SJSA1 (cell line): ENCODE measurements around the gene PLEKHA1. TPM values are rescaled to one million over a fixed set of nuclear protein-coding genes. Genes with fewer than 3 reads are reported as not detected.
A peak's percentile ranks its signal among the peaks of the same experiment; 100 is the strongest.

Experiments
- DNase-seq, 2 experiments: peaks; one replicate each; pipeline ENCODE4 v3.0.0-alpha.2; 2015 to 2020; ENCODE audit warnings: low spot score in 2 of 2, low read depth in 1 of 2
- H3K27ac ChIP-seq: fragments of 250-450 bp; sonication (Bioruptor Pico); 2 replicates; pipeline ENCODE4 v1.5.1; 2020; ENCODE audit warnings: mild to moderate bottlenecking, moderate library complexity
- H3K27me3 ChIP-seq: fragments of 250-450 bp; sonication (Bioruptor Pico); replicated peaks from 2 replicates; pipeline ENCODE4 v1.5.1; 2020; ENCODE audit warnings: mild to moderate bottlenecking, moderate library complexity
- H3K36me3 ChIP-seq: fragments of 250-450 bp; sonication (Bioruptor Pico); 2 replicates; pipeline ENCODE4 v1.5.1; 2020; ENCODE audit warnings: mild to moderate bottlenecking
- H3K4me1 ChIP-seq: fragments of 250-450 bp; sonication (Bioruptor Pico); replicated peaks from 2 replicates; pipeline ENCODE4 v1.6.1; 2021; ENCODE audit warnings: mild to moderate bottlenecking
- H3K4me3 ChIP-seq: fragments of 250-450 bp; sonication (Bioruptor Pico); 2 replicates; pipeline ENCODE4 v1.5.1; 2020; ENCODE audit warnings: mild to moderate bottlenecking
- H3K9me3 ChIP-seq: fragments of 250-450 bp; sonication (Bioruptor Pico); replicated peaks from 2 replicates; pipeline ENCODE4 v1.5.1; 2020; ENCODE audit warnings: mild to moderate bottlenecking
- total RNA-seq: library from RNA; depleted of rRNA; stranded (reverse); fragments of >200 nt; shearing (Covaris generic); gene quantifications from 2 replicates; pipeline ENCODE4 v1.2.3, GENCODE V29; 2014

PLEKHA1 gene
- total RNA-seq, 1 experiment from 2014 or later: 23.5 TPM

DNA sequence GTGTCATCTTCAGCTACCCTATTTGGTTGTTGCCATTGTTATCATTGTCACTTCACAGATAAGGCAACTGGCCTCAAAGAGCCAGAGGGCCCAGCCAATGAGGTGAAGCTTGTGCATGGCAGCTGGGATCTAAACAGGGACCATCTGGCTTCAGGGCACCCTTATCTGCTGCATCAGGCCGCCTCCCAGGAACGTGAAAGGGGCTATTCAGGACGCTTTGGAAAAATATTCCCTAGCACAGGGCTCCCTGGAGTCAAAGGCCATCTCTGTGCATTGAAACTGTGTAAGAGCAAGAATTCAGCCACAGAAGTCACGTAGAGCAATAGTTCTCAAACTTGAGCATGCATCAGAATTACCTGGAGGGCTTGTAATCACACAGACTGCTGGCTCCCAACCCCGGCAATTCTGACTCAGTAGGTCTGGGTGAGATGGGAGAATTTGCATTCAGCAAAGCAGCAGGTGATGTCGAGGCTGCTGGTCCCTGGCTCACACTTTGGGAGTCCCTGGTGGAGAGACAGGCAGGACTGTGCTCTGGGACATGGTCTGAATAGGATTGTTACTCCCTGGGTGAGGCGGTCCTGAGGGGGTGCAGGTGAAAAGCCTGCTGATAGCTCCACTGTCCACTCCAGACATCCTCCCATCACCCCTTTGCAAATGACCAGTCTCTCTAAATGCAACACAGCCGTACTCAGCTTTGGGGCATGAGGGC lies 21.5 kb upstream of the PLEKHA1 start:
- no peak overlapping the region for H3K4me3 ChIP-seq
- no peaks in the 10 kb centered on the region for H3K9me3 ChIP-seq
- H3K4me1 ChIP-seq: no peaks in the 10 kb centered on the region
- peaks cover 2% of the 10 kb centered on the region for H3K27me3 ChIP-seq
- DNase-seq: no peak
- H3K36me3 ChIP-seq: no peaks in the 10 kb centered on the region
- H3K27ac ChIP-seq: no peak overlapping the region

DNA sequence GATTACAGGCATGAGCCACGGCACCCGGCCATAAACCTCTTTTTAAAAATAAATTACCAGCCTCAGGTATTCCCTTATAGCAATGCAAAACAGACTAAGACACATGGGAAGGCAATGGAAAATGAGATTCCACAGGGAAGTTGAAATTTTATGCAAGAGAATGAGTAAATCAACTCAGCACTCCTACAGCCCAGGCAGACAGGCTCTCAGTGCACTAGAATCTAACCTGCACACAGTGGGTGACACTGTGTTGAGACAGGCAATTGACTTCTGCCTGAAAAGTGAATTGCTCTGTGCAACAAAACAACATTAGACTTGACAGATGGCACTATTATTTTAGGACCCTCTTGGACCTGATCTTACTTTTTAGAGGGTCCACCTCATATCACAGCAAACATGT lies 20.1 kb upstream of the PLEKHA1 start:
- Histone ChIP-seq H3K27me3 (peaks cover 2% of the 10 kb centered on the region), H3K4me3 (no peak overlapping the region), H3K4me1 (no peaks in the 10 kb centered on the region), H3K9me3 (no peaks in the 10 kb centered on the region), H3K27ac (no peak overlapping the region), H3K36me3 (no peaks in the 10 kb centered on the region)
- DNase-seq: no peak

DNA sequence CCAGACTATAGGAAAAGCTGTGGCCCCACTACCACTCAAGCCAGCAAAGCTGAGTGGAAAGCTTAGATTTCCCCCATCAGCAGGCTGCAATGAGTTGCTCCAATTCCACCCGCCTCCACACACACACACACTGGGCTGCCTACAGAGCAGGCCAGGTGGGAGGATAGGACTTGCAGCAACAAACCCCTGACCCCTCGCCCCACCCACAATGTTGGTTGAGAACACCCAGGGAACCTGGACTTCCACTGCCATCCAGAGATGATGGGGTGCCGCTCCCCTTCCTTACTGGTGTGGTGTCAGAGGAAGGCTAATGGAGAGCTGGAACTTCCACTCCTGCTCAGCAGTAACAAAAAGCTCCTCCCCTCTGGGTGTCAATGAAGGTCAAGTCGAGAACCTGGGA lies 16.8 kb upstream of the PLEKHA1 start:
- H3K27me3 ChIP-seq: peaks cover 2% of the 10 kb centered on the region; the same call in 1 of the 2 replicates
- H3K4me3 ChIP-seq: no peak overlapping the region
- no peaks in the 10 kb centered on the region for H3K9me3 ChIP-seq
- no peaks in the 10 kb centered on the region for H3K36me3 ChIP-seq
- H3K4me1 ChIP-seq: no peaks in the 10 kb centered on the region
- no peak overlapping the region for H3K27ac ChIP-seq
- DNase-seq: no peak

DNA sequence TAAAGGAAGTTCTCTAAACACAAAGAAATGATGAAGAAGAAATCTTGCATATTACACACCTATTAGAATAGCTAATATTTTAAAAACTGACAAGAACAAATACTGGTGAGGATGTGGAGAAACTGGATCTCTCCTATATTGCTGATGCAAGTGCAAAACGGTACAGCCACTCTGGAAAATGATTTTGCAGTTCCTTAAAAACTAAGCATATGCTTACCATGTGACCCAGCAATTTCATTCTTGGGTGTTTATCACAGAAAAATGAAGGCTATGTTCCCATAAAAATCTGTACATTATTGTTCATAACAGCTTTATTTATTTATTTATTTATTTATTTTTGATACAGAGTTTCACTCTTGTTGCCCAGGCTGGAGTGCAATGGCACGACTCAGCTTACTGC lies 14.9 kb upstream of the PLEKHA1 start:
- Histone ChIP-seq H3K27ac (no peak overlapping the region), H3K4me3 (no peak overlapping the region), H3K9me3 (no peaks in the 10 kb centered on the region), H3K4me1 (no peaks in the 10 kb centered on the region), H3K27me3 (0 out of 2 replicates have a peak, but pooled peaks cover 1% of the 10 kb centered on the region), H3K36me3 (no peaks in the 10 kb centered on the region)
- no peak for DNase-seq

DNA sequence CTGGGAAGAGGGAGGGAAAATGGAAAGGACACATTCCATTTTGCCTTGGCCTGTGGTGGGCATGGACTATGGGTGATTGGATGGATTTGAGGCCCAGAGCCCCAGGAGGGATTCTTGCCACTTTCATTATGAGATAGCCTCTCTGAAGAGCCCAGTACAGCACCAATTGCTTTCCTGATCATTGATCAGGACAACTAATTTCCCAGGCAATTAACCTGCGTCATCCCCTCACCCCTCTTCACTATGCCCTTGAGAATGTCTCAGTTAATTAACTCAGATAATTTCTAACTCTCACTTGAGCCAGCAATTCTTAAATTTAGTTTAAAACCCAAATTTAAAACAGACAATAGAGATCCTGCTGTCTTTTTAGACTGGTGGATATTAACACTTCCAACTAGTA lies 13.5 kb upstream of the PLEKHA1 start:
- no peaks in the 10 kb centered on the region for H3K9me3 ChIP-seq

DNA sequence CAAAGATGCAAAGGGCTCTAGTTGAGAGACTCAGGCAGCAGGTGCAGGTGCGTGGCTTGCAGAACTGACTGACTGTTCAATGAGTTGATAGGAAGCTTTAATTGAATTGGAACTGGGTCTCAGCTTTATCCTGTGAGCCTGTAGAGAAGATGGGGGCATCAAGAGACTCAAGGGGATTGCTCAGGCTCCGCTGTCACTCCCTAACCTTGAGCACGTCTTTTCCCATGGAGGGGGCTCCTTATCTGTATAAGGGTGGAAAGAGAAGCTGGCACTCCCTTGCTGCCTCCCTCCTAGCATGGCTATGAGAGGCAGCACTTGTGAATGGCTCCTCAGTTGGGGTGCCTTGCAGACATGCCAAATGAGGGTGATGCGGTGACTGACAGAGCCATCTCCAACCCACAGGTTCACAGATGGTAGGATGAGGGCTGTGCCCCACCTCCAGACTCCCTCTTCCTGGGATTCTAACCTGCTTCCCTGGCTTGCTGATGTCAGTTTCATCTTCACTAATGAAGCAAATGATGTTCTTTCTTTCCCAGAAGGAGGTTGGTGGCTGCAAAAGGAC lies 12.4 kb upstream of the PLEKHA1 start:
- H3K36me3 ChIP-seq: no peaks in the 10 kb centered on the region
- no peak for DNase-seq
- H3K9me3 ChIP-seq: no peaks in the 10 kb centered on the region
- H3K4me1 ChIP-seq: no peaks in the 10 kb centered on the region
- H3K27me3 ChIP-seq: no peaks in the 10 kb centered on the region
- no peak overlapping the region for H3K4me3 ChIP-seq
- H3K27ac ChIP-seq: no peak overlapping the region

More for the DNA sequence above, 13.5 kb upstream of the PLEKHA1 start:
- Histone ChIP-seq H3K27ac (no peak overlapping the region), H3K27me3 (no peaks in the 10 kb centered on the region), H3K4me1 (no peaks in the 10 kb centered on the region), H3K4me3 (no peak overlapping the region), H3K36me3 (no peaks in the 10 kb centered on the region)
- no peak for DNase-seq

DNA sequence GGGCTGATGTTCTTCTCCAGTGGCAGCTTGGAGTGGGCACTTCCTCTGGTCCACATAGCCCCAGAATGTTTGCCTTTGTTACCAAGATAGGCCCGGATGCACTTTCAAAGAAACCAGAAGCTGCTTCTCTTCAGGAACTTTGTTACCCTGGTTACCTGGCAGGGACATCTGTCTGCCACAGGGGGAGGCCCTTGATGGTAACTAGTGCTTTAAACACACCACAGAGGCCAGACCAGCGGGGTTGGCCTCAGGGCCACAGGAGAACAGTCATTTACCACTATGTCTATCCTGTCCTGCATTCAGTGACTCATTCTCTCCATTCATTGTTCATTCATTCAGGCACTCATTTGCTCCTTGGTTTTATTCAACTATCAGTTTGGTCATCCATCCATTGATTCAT lies 11.9 kb upstream of the PLEKHA1 start:
- no peaks in the 10 kb centered on the region for H3K27me3 ChIP-seq
- H3K27ac ChIP-seq: no peak overlapping the region
- H3K4me1 ChIP-seq: no peaks in the 10 kb centered on the region
- H3K4me3 ChIP-seq: no peak overlapping the region
- DNase-seq: peak in 1 of 2 experiments; percentile 13
- H3K36me3 ChIP-seq: no peaks in the 10 kb centered on the region
- no peaks in the 10 kb centered on the region for H3K9me3 ChIP-seq

DNA sequence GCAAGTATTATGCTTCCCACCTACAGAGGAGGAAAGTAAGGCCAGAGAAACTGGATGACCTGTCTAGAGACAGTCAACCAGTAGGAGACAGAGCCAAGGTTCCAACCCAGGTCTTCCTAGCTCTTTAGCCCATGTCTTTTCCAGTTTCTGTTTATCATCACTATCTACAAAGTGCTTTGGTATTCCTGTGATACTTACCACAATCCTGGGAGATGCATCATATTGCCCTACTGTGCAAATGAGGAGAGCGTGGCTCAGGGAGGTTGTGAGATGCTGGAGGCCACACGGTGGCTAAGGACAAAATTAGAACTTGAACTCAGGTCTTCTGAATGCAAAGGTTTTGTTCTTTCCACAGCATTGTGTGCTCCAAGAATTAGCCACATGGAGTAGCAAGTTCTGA lies 11.2 kb upstream of the PLEKHA1 start:
- Histone ChIP-seq H3K4me3 (no peak overlapping the region), H3K4me1 (no peaks in the 10 kb centered on the region)
- peak in 1 of 2 experiments; percentile 3 for DNase-seq

DNA sequence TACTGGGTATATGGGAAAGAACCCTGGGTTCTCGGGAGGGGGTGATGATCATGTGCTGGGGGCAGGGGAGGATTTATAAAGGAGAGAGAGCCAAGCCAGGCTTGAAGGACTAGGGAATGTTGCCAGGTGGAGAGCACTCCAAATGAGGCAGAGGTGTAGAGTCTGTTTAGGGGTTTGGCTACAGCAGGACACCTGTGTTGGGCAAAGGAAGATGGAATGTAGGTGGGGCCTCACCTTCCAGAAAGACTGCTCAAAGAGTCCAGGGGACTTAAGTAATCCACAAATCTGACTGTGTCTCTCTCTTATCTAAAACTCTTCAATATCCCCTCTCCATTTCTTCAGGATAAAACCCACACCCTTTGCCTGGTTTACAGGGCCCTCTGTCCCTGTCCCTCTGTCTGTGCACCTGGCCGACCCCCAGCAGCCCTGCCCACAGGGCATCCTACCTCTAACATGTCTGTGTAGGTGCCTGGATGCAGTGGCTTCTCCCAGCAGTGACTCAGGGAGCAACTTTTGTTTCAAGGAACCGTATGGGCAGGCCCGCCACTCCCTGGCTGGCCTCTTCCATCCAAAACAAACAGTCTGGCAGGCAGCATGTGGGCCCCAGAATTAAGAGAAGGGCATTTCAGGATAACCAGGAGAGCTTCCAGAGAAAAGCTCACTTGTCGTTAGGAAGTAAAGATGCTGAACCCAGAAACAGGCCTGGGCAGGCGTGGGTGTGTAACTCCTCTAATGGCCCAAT lies 10.6 kb upstream of the PLEKHA1 start:
- Histone ChIP-seq H3K27ac (no peak overlapping the region), H3K9me3 (no peaks in the 10 kb centered on the region), H3K36me3 (no peaks in the 10 kb centered on the region), H3K27me3 (no peaks in the 10 kb centered on the region), H3K4me1 (no peaks in the 10 kb centered on the region), H3K4me3 (no peak overlapping the region)
- DNase-seq: peak in 1 of 2 experiments; percentile 10

More for the DNA sequence above, 11.2 kb upstream of the PLEKHA1 start:
- Histone ChIP-seq H3K27ac (no peak overlapping the region), H3K9me3 (no peaks in the 10 kb centered on the region), H3K36me3 (no peaks in the 10 kb centered on the region), H3K27me3 (no peaks in the 10 kb centered on the region)

DNA sequence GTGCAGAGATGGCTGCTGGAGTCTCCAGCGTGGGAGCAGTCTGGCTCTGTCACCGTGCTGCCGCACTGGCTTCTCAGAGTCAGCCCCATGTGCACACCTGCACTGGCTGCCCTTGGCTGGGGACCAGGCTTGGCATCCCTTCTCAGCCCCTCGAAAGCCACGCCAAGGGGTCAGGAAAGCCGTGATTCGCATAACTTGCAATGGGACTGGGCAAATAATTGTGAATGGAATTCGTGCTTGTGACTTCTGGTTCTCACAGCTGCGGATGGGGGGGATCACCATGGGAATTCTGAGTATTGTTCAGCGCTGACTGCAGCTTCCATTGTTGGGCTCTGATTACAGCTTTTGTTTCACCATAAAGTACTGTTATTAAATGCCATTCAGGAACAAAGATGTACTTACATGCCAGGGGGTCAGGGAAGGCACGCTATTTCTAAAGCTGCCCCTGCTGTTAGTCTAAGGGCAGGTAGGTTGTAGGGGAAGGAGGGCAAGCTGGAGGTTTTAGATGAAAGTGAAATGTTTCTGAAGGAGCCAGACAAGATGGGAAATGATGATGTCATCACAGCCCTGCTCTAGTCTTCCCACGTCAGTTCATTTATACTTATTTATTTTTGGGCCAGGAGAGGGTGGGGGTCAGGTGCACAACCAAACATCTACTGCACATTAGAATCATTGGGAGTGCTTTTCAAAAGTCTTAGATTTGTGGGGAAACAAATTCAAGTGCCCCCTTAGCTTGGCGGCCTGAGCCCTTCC lies 5.8 kb upstream of the PLEKHA1 start:
- no peak for DNase-seq
- no peaks in the 10 kb centered on the region for H3K27me3 ChIP-seq
- no peak overlapping the region for H3K27ac ChIP-seq
- H3K4me1 ChIP-seq: peaks cover 4% of the 10 kb centered on the region; the same call in 1 of the 2 replicates
- no peak overlapping the region for H3K4me3 ChIP-seq
- no peaks in the 10 kb centered on the region for H3K9me3 ChIP-seq
- no peaks in the 10 kb centered on the region for H3K36me3 ChIP-seq

DNA sequence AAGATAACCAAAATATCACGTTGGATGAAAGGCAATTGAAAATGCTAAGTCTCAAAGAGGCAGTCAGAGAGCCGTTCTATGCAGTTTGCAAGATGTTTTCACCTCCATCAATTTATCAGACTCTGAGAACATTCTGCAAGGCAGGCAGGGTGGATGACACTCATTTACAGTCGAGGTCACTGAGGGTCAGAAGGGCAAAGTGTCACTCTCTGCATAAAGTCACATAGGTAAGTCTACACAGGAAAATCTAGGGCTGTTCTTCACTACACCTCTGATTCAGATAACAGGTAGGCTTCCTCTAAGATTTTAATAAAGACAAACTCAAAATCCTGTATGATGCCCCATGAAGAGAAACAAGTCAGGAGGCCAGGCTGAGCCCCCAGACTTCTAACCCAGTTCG lies 1.4 kb upstream of the PLEKHA1 start:
- peaks cover 5% of the 10 kb centered on the region for H3K36me3 ChIP-seq
- H3K4me3 ChIP-seq: no peak overlapping the region
- H3K4me1 ChIP-seq: peaks cover 9% of the 10 kb centered on the region
- H3K27ac ChIP-seq: no peak overlapping the region
- no peak for DNase-seq
- H3K27me3 ChIP-seq: no peaks in the 10 kb centered on the region
- no peaks in the 10 kb centered on the region for H3K9me3 ChIP-seq

DNA sequence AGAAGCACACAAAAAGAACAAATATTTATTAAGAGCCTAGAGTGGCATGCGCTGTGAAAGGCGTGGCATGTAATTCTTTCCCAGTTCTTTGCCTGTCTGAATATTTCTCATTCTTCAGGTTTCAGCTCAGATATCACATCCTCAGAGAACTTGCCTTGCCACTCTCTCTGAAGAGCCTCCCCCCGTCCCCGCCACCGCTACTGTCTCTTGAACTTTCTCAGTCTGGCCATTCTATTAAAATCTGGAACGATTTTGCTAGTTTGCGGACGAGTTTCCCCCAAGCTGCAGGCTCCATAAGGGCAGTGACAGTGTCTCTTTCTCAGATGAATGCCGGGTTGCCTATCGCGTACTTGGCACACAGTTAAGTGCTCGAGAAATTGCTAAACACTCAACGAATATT lies 787 bp upstream of the PLEKHA1 start:
- Histone ChIP-seq H3K4me3 (peak overlapping the region; percentile 91), H3K27ac (no peak overlapping the region), H3K36me3 (peaks cover 5% of the 10 kb centered on the region), H3K27me3 (no peaks in the 10 kb centered on the region), H3K4me1 (peaks cover 9% of the 10 kb centered on the region), H3K9me3 (no peaks in the 10 kb centered on the region)
- peak in 1 of 2 experiments; percentile 33 for DNase-seq

DNA sequence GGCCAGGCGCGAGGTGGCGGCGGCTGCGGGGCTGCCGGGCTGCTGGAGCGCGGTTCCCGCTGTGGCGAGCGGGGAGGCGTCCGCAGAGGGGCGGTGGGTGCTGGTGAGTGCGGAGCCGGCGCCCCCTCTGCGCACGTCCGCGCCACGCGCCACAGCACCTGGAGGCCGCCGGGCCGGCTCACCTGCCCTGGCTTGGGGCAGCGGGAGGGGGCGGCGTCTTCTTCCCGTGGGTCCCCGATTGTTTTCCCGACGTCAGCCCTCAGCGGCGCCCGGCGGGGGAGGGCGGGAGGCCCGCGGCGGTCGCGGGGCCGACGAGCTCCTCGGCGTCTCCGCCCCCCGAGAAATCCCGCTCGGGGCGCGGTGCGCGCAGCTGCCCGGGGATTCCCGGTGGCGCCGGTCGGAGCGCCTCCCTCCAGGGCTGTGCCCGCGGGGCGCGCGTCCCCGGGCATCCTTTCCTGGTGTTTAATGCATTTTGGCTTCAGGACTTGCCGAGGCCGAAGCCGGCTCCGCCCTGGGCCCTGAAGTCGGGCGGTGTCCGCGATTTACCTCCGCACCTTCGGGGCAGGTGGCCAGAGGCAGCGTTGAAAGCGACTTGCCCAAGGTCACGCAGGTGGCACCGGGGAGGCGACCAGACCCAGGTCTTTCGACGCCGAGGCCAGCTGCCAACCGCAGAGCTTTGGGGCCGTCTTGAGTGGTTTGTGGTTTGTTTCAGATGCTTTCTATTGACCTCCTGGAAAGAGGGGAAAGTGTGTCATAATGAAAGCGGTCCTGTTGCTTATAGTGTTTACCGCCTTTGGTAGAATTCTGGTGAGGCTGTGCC lies 561 bp downstream of the PLEKHA1 start:
- peaks cover 5% of the 10 kb centered on the region for H3K36me3 ChIP-seq
- peaks cover 9% of the 10 kb centered on the region for H3K4me1 ChIP-seq
- no peaks in the 10 kb centered on the region for H3K9me3 ChIP-seq
- peak; percentile 59 to 74 for DNase-seq
- no peaks in the 10 kb centered on the region for H3K27me3 ChIP-seq
- peak overlapping the region; percentile 43 for H3K27ac ChIP-seq
- H3K4me3 ChIP-seq: peak overlapping the region; percentile 91
